NB4 (cell line): Measurements from ENCODE around the gene INPP5D.

Experiments used
- POLR2A ChIP-seq: IDR thresholded peaks from 2 replicates; pipeline ENCODE4 v1.6.1; 2011; ENCODE audit warnings: mild to moderate bottlenecking; ENCODE audit not compliant: insufficient read length; ENCODE audit errors: extremely low read depth
- TF ChIP-seq, protein P1 (sequence below): IDR thresholded peaks from one replicate; pipeline ENCODE4 v1.5.1; 2012; ENCODE audit warnings: low read depth, low read length
- TF ChIP-seq, protein P2 (sequence below): IDR thresholded peaks from 2 replicates; pipeline ENCODE4 v1.6.1; 2011; ENCODE audit warnings: low read depth, low read length

DNA sequence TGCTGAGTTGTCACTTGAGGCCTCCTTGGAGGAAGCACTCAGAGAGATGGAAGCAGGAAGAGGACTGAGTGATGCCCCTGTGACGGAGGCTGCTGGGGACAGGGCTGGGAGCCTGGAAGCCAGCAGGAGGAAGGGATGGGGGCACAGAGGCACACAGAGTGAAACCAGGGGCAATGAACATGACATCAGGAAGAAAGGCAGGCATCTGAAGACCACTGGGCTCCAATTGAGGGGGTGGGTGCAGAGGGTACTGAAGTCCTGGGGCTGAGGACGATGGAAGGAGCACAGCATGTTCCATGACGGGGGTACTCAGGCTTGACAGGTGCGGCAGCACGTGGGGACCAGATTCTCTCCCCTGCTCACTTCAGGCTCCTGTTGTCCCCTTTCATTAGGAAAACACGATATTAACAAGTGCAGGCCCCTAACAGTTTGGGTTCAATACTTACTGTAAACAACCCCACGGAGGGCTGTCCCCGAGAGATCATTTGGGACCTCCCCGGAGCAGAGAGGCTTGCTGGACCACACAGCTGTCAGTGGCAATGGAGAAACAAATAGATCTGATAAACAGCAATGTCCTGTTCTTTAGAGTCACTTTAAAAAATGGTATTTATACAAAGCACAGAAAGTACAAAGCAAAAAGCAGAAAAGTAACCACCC, 8.7 kb downstream of the INPP5D start:
- TF ChIP-seq, protein P1, sequence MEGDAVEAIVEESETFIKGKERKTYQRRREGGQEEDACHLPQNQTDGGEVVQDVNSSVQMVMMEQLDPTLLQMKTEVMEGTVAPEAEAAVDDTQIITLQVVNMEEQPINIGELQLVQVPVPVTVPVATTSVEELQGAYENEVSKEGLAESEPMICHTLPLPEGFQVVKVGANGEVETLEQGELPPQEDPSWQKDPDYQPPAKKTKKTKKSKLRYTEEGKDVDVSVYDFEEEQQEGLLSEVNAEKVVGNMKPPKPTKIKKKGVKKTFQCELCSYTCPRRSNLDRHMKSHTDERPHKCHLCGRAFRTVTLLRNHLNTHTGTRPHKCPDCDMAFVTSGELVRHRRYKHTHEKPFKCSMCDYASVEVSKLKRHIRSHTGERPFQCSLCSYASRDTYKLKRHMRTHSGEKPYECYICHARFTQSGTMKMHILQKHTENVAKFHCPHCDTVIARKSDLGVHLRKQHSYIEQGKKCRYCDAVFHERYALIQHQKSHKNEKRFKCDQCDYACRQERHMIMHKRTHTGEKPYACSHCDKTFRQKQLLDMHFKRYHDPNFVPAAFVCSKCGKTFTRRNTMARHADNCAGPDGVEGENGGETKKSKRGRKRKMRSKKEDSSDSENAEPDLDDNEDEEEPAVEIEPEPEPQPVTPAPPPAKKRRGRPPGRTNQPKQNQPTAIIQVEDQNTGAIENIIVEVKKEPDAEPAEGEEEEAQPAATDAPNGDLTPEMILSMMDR, result no peak
- no peak for TF ChIP-seq POLR2A
- TF ChIP-seq, protein P2, sequence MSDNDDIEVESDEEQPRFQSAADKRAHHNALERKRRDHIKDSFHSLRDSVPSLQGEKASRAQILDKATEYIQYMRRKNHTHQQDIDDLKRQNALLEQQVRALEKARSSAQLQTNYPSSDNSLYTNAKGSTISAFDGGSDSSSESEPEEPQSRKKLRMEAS, result no peak
